B cell (primary cell): ENCODE data around the gene CST11. TPM values are rescaled to one million over a fixed set of nuclear protein-coding genes. Genes with fewer than 3 reads are reported as not detected.

ENCODE experiments used
- ATAC-seq: fragments of 200-7000 bp; cut with Tn5 transposase; one replicate; pipeline ENCODE4 v1.10.0; 2021; ENCODE audit warnings: low read depth, mild to moderate bottlenecking, moderate number of reproducible peaks, moderate library complexity
- CTCF ChIA-PET: fragments of 350-600 bp; sonication (Branson Sonifier 250); formaldehyde crosslinking; loops from one replicate; lab custom pipeline; 2021; ENCODE audit warnings: antibody characterized with exemption, inconsistent platforms; lab: Charles Lee
- POLR2A ChIA-PET: fragments of 350-600 bp; sonication (Branson Sonifier 250); formaldehyde crosslinking; loops from one replicate; lab custom pipeline; 2021; ENCODE audit warnings: antibody characterized with exemption; lab: Charles Lee
- DNase-seq: peaks from one replicate; pipeline ENCODE4 v3.0.0; 2013
- H2AFZ ChIP-seq: 2 replicates; pipeline ENCODE4 v1.6.1; 2012; ENCODE audit warnings: mild to moderate bottlenecking, low read depth, low read length; ENCODE audit not compliant: insufficient read depth, poor library complexity, severe bottlenecking
- H3K27ac ChIP-seq, 2 donors: 1 replicate in 1 of 2; 2 replicates in 1 of 2; pipeline ENCODE4 v1.5.1; 2012 to 2013; ENCODE audit warnings: low read length in 2 of 2, mild to moderate bottlenecking in 2 of 2, moderate library complexity in 1 of 2
- H3K27me3 ChIP-seq, 4 experiments: fragments of 200-600 bp in 1 of 4; sonication (generic) in 1 of 4; replicated peaks in 1 of 4; 1 replicate in 2 of 4; 2 replicates in 2 of 4; pipeline versions ENCODE4 v1.6.1 to v1.7.0; 2013 to 2016; ENCODE audit warnings: low read length in 3 of 4, mild to moderate bottlenecking in 2 of 4, mixed read lengths in 1 of 4, moderate library complexity in 1 of 4; ENCODE audit not compliant: insufficient read depth in 4 of 4, control insufficient read depth in 3 of 4; ENCODE audit errors: control extremely low read depth in 1 of 4
- H3K36me3 ChIP-seq, 2 experiments: replicated peaks in 1 of 2; 1 replicate in 1 of 2; 2 replicates in 1 of 2; pipeline versions ENCODE4 v1.6.1 to v1.7.1; 2013; ENCODE audit warnings: low read length in 1 of 2; ENCODE audit not compliant: insufficient read depth in 2 of 2, control insufficient read depth in 1 of 2; ENCODE audit errors: control extremely low read depth in 1 of 2, extremely low read depth in 1 of 2
- H3K4me1 ChIP-seq, 2 donors: fragments of 200-600 bp in 1 of 2; sonication (generic) in 1 of 2; 1 replicate in 1 of 2; 2 replicates in 1 of 2; pipeline versions ENCODE4 v1.5.1 to v1.6.1; 2013 to 2017; ENCODE audit warnings: low read length in 2 of 2; ENCODE audit not compliant: control insufficient read depth in 2 of 2, insufficient read depth in 2 of 2
- H3K4me2 ChIP-seq: replicated peaks from 2 replicates; pipeline ENCODE3; 2012; ENCODE audit warnings: mild to moderate bottlenecking, low read depth, low read length; ENCODE audit not compliant: poor library complexity, severe bottlenecking
- H3K4me3 ChIP-seq, 5 experiments: fragments of 200-600 bp in 1 of 5; sonication (generic) in 1 of 5; 1 replicate in 3 of 5; 2 replicates in 2 of 5; pipeline versions ENCODE4 v1.5.1 to v1.7.0; 2011 to 2016; ENCODE audit warnings: low read length in 4 of 5, mild to moderate bottlenecking in 4 of 5, low read depth in 2 of 5, control low read depth in 1 of 5, moderate library complexity in 1 of 5; ENCODE audit not compliant: insufficient read depth in 1 of 5; ENCODE audit errors: control extremely low read depth in 1 of 5, extremely low read depth in 1 of 5
- H3K79me2 ChIP-seq: fragments of 200-600 bp; sonication (generic); one replicate; pipeline ENCODE4 v1.6.0; 2016; ENCODE audit warnings: low read length; ENCODE audit not compliant: control insufficient read depth, insufficient read depth
- H3K9ac ChIP-seq: fragments of 200-600 bp; sonication (generic); 2 replicates; pipeline ENCODE4 v1.6.1; 2017; ENCODE audit warnings: mild to moderate bottlenecking, low read length, moderate library complexity
- H3K9me3 ChIP-seq, 3 donors: one replicate each; pipeline versions ENCODE4 v1.6.1 to v1.7.1; 2013; ENCODE audit warnings: low read length in 2 of 3; ENCODE audit not compliant: control insufficient read depth in 2 of 3, insufficient read depth in 1 of 3; ENCODE audit errors: control extremely low read depth in 1 of 3
- H4K20me1 ChIP-seq: 2 replicates; pipeline ENCODE4 v1.6.0; 2012; ENCODE audit warnings: mild to moderate bottlenecking, low read length; ENCODE audit not compliant: insufficient read depth, control insufficient read depth, poor library complexity, severe bottlenecking
- H3K27ac Mint-ChIP-seq: one replicate; pipeline ENCODE4 v1.8.0; 2021; ENCODE audit warnings: mixed read lengths
- H3K27me3 Mint-ChIP-seq: one replicate; pipeline ENCODE4 v1.8.0; 2021; ENCODE audit warnings: mixed read lengths
- H3K4me1 Mint-ChIP-seq: one replicate; pipeline ENCODE4 v1.8.0; 2021; ENCODE audit warnings: mixed read lengths
- H3K4me3 Mint-ChIP-seq: one replicate; pipeline ENCODE4 v1.8.0; 2021; ENCODE audit warnings: mixed read lengths
- H3K9me3 Mint-ChIP-seq: one replicate; pipeline ENCODE4 v1.8.0; 2022; ENCODE audit warnings: mixed read lengths; ENCODE audit not compliant: insufficient read depth
- CTCF ChIP-seq: fragments of 200-600 bp; IDR thresholded peaks from one replicate; pipeline ENCODE4 v1.8.0; 2022; ENCODE audit warnings: antibody characterized with exemption, mild to moderate bottlenecking
- EZH2 ChIP-seq: IDR thresholded peaks from 2 replicates; pipeline ENCODE4 v1.6.1; 2012; ENCODE audit warnings: borderline replicate concordance, low read depth, mild to moderate bottlenecking, moderate library complexity, low read length; ENCODE audit not compliant: insufficient read depth, poor library complexity, severe bottlenecking
- WGBS: methylation state at CpG from one replicate; pipeline ENCODE4 v1.1.5; 2013; ENCODE audit warnings: missing lambda C conversion rate; ENCODE audit not compliant: insufficient coverage; 5-methylcytosine and 5-hydroxymethylcytosine counted together
- intact Hi-C: fragments of 100-400 bp; cut with micrococcal nuclease; formaldehyde crosslinking; loops from one replicate; pipeline ENCODE4 v1.10.0; 2022
- polyA plus RNA-seq: library from polyadenylated mRNA; depleted of rRNA; stranded (reverse); fragments of >200 nt; gene quantifications from 2 replicates; pipeline ENCODE4 v1.2.3, GENCODE V29; 2012
- total RNA-seq, 2 donors: library from RNA; stranded (reverse); fragments of 120-200 nt in 1 of 2; gene quantifications; 1 replicate in 1 of 2; 2 replicates in 1 of 2; pipeline versions ENCODE4 v1.2.3 to v1.2.4, GENCODE V29; 2013 to 2022

The CST11 gene
- total and polyA plus RNA-seq, 2 donors (not counting 1 experiment from before 2014, with no cell fraction given), result not detected

GRCh38 chr20:23414526-23415188 lies 38.0 kb downstream of the CST11 start:
- Histone ChIP-seq H3K9ac (no peak overlapping the region), H3K4me3 (no peak overlapping the region), H3K9me3 (no peaks in the 10 kb centered on the region), H3K27ac (no peak overlapping the region), H3K36me3 (no peaks in the 10 kb centered on the region), H3K27me3 (no peaks in the 10 kb centered on the region), H3K4me2 (no peak overlapping the region), H3K79me2 (peaks cover 83% of the 10 kb centered on the region), H3K4me1 (peaks cover 2 to 3% of the 10 kb centered on the region in 2 donors), H4K20me1 (peaks cover 7% of the 10 kb centered on the region), H2AFZ (no peak overlapping the region)
- H3K27me3 Mint-ChIP-seq, result no peaks in the 10 kb centered on the region
- no peaks in the 10 kb centered on the region for H3K9me3 Mint-ChIP-seq
- ChIA-PET CTCF (interaction anchor here (1.2 kb wide), 1 partner anchor 65 kb away, joined by 3 read pairs; no protein-coding TSS in a partner anchor), POLR2A (no interaction called here)
- DNase-seq (no peak), ATAC-seq (no peak)
- TF ChIP-seq CTCF (no peak), EZH2 (no peak)
- H3K27ac Mint-ChIP-seq, result no peak overlapping the region
- intact Hi-C loops, result no loop called here
- WGBS, result no CpG with 5 or more reads among the region's 1 CpG
- H3K4me1 Mint-ChIP-seq, result peaks cover 12% of the 10 kb centered on the region
- no peak overlapping the region for H3K4me3 Mint-ChIP-seq

- no peaks in the 10 kb centered on the region for H3K9me3 Mint-ChIP-seq
- Histone ChIP-seq H3K36me3 (no peaks in the 10 kb centered on the region), H3K9ac (no peak overlapping the region), H2AFZ (no peak overlapping the region), H3K27me3 (no peaks in the 10 kb centered on the region), H3K4me2 (no peak overlapping the region), H3K9me3 (no peaks in the 10 kb centered on the region), H4K20me1 (peaks cover 11% of the 10 kb centered on the region), H3K4me3 (no peak overlapping the region), H3K4me1 (no peaks in the 10 kb centered on the region), H3K79me2 (peaks cover 83% of the 10 kb centered on the region), H3K27ac (no peak overlapping the region)
- no peak overlapping the region for H3K4me3 Mint-ChIP-seq
- peaks cover 6% of the 10 kb centered on the region for H3K4me1 Mint-ChIP-seq
- intact Hi-C loops, result no loop called here
- no peak for DNase-seq
- TF ChIP-seq EZH2 (no peak), CTCF (no peak)
- ChIA-PET CTCF (no interaction called here), POLR2A (no interaction called here)
- ATAC-seq, result no peak
- no peak overlapping the region for H3K27ac Mint-ChIP-seq
- no peaks in the 10 kb centered on the region for H3K27me3 Mint-ChIP-seq
- no CpG with 5 or more reads among the region's 3 CpGs for WGBS
These were observed 38.7 kb downstream of the CST11 start for GRCh38 chr20:23413862-23414422.
